ENCODE data around the gene UBE2D2.

GRCh38 chr5:139646111-139646510, 85.0 kb downstream of the UBE2D2 start:
- no peak for TF ChIP-seq POLR2AphosphoS5 (IDR thresholded peaks at IDR 0.05; ENCODE audit: borderline replicate concordance, low read depth, low read length)
- TF ChIP-seq EZH2 (IDR thresholded peaks at IDR 0.05), result no peak

Data from SK-N-MC (cell line).